H9 (cell line): Measurements from ENCODE around the gene C9orf72. TPM values are rescaled to one million over a fixed set of nuclear protein-coding genes. Genes with fewer than 3 reads are reported as not detected.

Source experiments
- DNase-seq: peaks from one replicate; pipeline ENCODE4 v3.0.0-alpha.2; 2017
- H2AFZ ChIP-seq: one replicate; pipeline ENCODE4 v1.6.1; 2013; ENCODE audit warnings: mild to moderate bottlenecking, low read length, control low read depth, moderate library complexity
- H2AK5ac ChIP-seq: 2 replicates; pipeline ENCODE4 v1.6.1; 2013; ENCODE audit warnings: low read length, control low read depth, mixed read lengths; ENCODE audit not compliant: insufficient read length
- H2BK120ac ChIP-seq: one replicate; pipeline ENCODE4 v1.6.1; 2013; ENCODE audit warnings: low read depth, mild to moderate bottlenecking, low read length, control low read depth, inconsistent platforms; ENCODE audit not compliant: poor library complexity, severe bottlenecking
- H2BK12ac ChIP-seq: 2 replicates; pipeline ENCODE4 v1.6.1; 2013; ENCODE audit warnings: low read length, control low read depth, mixed read lengths, low read depth; ENCODE audit not compliant: insufficient read length
- H2BK15ac ChIP-seq: 2 replicates; pipeline ENCODE4 v1.6.1; 2013; ENCODE audit warnings: low read depth, low read length, control low read depth
- H2BK20ac ChIP-seq: one replicate; pipeline ENCODE4 v1.6.1; 2013; ENCODE audit warnings: low read depth, mild to moderate bottlenecking, low read length, control low read depth, inconsistent platforms; ENCODE audit not compliant: poor library complexity, severe bottlenecking
- H2BK5ac ChIP-seq: 2 replicates; pipeline ENCODE4 v1.6.1; 2013; ENCODE audit warnings: low read length, control low read depth, mixed read lengths; ENCODE audit not compliant: insufficient read length
- H3K14ac ChIP-seq: 2 replicates; pipeline ENCODE4 v1.6.1; 2013; ENCODE audit warnings: low read length, control low read depth; ENCODE audit not compliant: insufficient read depth
- H3K18ac ChIP-seq: 2 replicates; pipeline ENCODE4 v1.6.1; 2013; ENCODE audit warnings: low read depth, mild to moderate bottlenecking, mixed read lengths, low read length, control low read depth; ENCODE audit not compliant: insufficient read length
- H3K23ac ChIP-seq: 2 replicates; pipeline ENCODE4 v1.6.1; 2013; ENCODE audit warnings: low read length, control low read depth, mixed read lengths, low read depth; ENCODE audit not compliant: insufficient read length
- H3K23me2 ChIP-seq: 2 replicates; pipeline ENCODE4 v1.6.1; 2013; ENCODE audit warnings: low read depth, mild to moderate bottlenecking, mixed read lengths, low read length, control low read depth; ENCODE audit not compliant: insufficient read length, poor library complexity, severe bottlenecking
- H3K27ac ChIP-seq: 2 replicates; pipeline ENCODE4 v1.5.1; 2013; ENCODE audit warnings: low read length, control low read depth, mixed read lengths, low read depth; ENCODE audit not compliant: insufficient read length
- H3K27me3 ChIP-seq: 2 replicates; pipeline ENCODE4 v1.6.1; 2013; ENCODE audit warnings: low read length, control low read depth, inconsistent platforms; ENCODE audit not compliant: insufficient read depth
- H3K4ac ChIP-seq: 2 replicates; pipeline ENCODE4 v1.6.1; 2013; ENCODE audit warnings: low read depth, mild to moderate bottlenecking, control low read depth, inconsistent platforms, low read length, moderate library complexity
- H3K4me1 ChIP-seq: 2 replicates; pipeline ENCODE4 v1.6.1; 2013; ENCODE audit warnings: low read length, control low read depth, inconsistent platforms; ENCODE audit not compliant: insufficient read depth
- H3K4me2 ChIP-seq: 2 replicates; pipeline ENCODE4 v1.6.1; 2013; ENCODE audit warnings: low read length, control low read depth, mixed read lengths; ENCODE audit not compliant: insufficient read length, insufficient read depth
- H3K56ac ChIP-seq: 2 replicates; pipeline ENCODE4 v1.6.1; 2013; ENCODE audit warnings: low read depth, mild to moderate bottlenecking, mixed read lengths, low read length, control low read depth; ENCODE audit not compliant: insufficient read length
- H3K79me1 ChIP-seq: 2 replicates; pipeline ENCODE4 v1.6.1; 2013; ENCODE audit warnings: low read depth, mild to moderate bottlenecking, moderate library complexity, low read length, control low read depth, inconsistent platforms; ENCODE audit not compliant: insufficient read depth, poor library complexity, severe bottlenecking
- H3K79me2 ChIP-seq: 2 replicates; pipeline ENCODE4 v1.6.1; 2013; ENCODE audit warnings: low read length, control low read depth, inconsistent platforms; ENCODE audit not compliant: insufficient read depth
- H3K9ac ChIP-seq: 2 replicates; pipeline ENCODE4 v1.6.1; 2013; ENCODE audit warnings: low read length, control low read depth, mixed read lengths; ENCODE audit not compliant: insufficient read length; ENCODE audit errors: extremely low read depth
- H3K9me3 ChIP-seq: one replicate; pipeline ENCODE4 v1.6.1; 2013; ENCODE audit warnings: low read depth, low read length, inconsistent platforms; ENCODE audit not compliant: control insufficient read depth
- H3T11ph ChIP-seq: one replicate; pipeline ENCODE4 v1.6.1; 2013; ENCODE audit warnings: mild to moderate bottlenecking, low read length, control low read depth, inconsistent platforms
- H4K20me1 ChIP-seq: one replicate; pipeline ENCODE4 v1.6.1; 2013; ENCODE audit not compliant: control insufficient read depth, insufficient read length, insufficient read depth
- H4K5ac ChIP-seq: 2 replicates; pipeline ENCODE4 v1.6.1; 2013; ENCODE audit warnings: low read depth, mild to moderate bottlenecking, mixed read lengths, low read length, control low read depth; ENCODE audit not compliant: insufficient read length
- H4K8ac ChIP-seq: replicated peaks from 2 replicates; pipeline ENCODE4 v1.6.1; 2013; ENCODE audit warnings: low read length, control low read depth, mixed read lengths, low read depth; ENCODE audit not compliant: insufficient read length
- H4K91ac ChIP-seq: 2 replicates; pipeline ENCODE4 v1.6.1; 2013; ENCODE audit warnings: low read depth, mild to moderate bottlenecking, moderate library complexity, mixed read lengths, low read length, control low read depth; ENCODE audit not compliant: insufficient read length
- H3K27ac Mint-ChIP-seq, 3 experiments: 2 replicates in 2 of 3; 3 replicates in 1 of 3; pipeline ENCODE4 v1.8.0; 2020 to 2021; ENCODE audit warnings: mixed read lengths in 3 of 3, mild to moderate bottlenecking in 1 of 3, moderate library complexity in 1 of 3
- H3K27me3 Mint-ChIP-seq: 2 replicates; pipeline ENCODE4 v1.8.0; 2021; ENCODE audit warnings: low read depth, mild to moderate bottlenecking, moderate library complexity, mixed read lengths
- H3K36me3 Mint-ChIP-seq, 3 experiments: 2 replicates in 2 of 3; 3 replicates in 1 of 3; pipeline ENCODE4 v1.8.0; 2020 to 2021; ENCODE audit warnings: low read depth in 3 of 3, mixed read lengths in 3 of 3; ENCODE audit not compliant: insufficient read depth in 1 of 3
- H3K4me1 Mint-ChIP-seq, 2 experiments: 2 replicates each; pipeline ENCODE4 v1.8.0; 2020; ENCODE audit warnings: mixed read lengths in 2 of 2
- H3K4me3 Mint-ChIP-seq, 2 experiments: 2 replicates in 1 of 2; 3 replicates in 1 of 2; pipeline ENCODE4 v1.8.0; 2020 to 2021; ENCODE audit warnings: mild to moderate bottlenecking in 2 of 2, mixed read lengths in 2 of 2, moderate library complexity in 1 of 2
- H3K9me3 Mint-ChIP-seq, 2 experiments: 2 replicates in 1 of 2; 3 replicates in 1 of 2; pipeline ENCODE4 v1.8.0; 2020; ENCODE audit warnings: mild to moderate bottlenecking in 2 of 2, mixed read lengths in 2 of 2, moderate library complexity in 1 of 2
- WGBS: extraction: QIAGEN DNeasy Blood & Tissue Kit; methylation state at CpG from one replicate; pipeline ENCODE4 v1.1.7; 2013; ENCODE audit warnings: missing lambda C conversion rate, low lambda C conversion rate, mixed read lengths; ENCODE audit not compliant: insufficient read length; ENCODE audit errors: extremely low coverage; 5-methylcytosine and 5-hydroxymethylcytosine counted together
- total RNA-seq: library from RNA; stranded (reverse); gene quantifications from 2 replicates; pipeline ENCODE4 v1.2.1, GENCODE V29; 2021
- TF ChIP-seq, protein P1 (sequence below): fragments of 200-600 bp; sonication (generic); conservative IDR thresholded peaks from 3 replicates; pipeline ENCODE4 v1.8.0; 2021; ENCODE audit warnings: antibody characterized with exemption, mild to moderate bottlenecking

C9orf72 gene
- total RNA-seq, 1 experiment from 2014 or later: 17.0 TPM

DNA sequence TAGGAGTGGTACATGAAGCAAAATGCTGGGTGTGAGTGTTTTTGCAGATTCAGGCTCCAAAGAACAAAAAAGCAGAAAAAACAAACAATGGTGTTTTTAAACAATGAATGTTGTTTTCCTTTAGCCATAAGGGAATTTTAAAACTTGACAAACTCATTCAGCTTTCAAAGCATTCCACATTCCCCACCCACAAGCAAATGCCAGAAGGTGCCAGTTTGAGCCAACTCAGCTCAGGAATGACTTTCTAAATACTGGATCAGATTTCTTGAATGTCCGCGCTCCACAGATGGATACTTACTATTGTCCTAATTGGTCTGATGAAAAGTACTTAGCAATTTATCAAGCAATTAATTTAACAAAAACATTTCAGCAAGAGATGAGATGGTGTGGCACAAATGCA is 30.8 kb downstream of the C9orf72 start:
- Histone ChIP-seq H2BK20ac (no peak overlapping the region), H3T11ph (no peak overlapping the region), H3K27ac (no peak overlapping the region), H4K5ac (no peak overlapping the region), H3K9me3 (no peaks in the 10 kb centered on the region), H2BK15ac (no peak overlapping the region), H3K14ac (no peak overlapping the region), H3K4ac (no peak overlapping the region), H4K20me1 (no peaks in the 10 kb centered on the region), H2BK12ac (no peak overlapping the region), H3K4me2 (no peak overlapping the region), H3K4me1 (no peaks in the 10 kb centered on the region), H3K56ac (no peak overlapping the region), H2AK5ac (no peak overlapping the region), H2BK5ac (no peak overlapping the region), H4K91ac (no peak overlapping the region), H2BK120ac (no peak overlapping the region), H3K18ac (no peak overlapping the region), H4K8ac (no peak overlapping the region), H3K79me2 (no peaks in the 10 kb centered on the region), H3K27me3 (no peaks in the 10 kb centered on the region), H3K23me2 (no peaks in the 10 kb centered on the region), H3K23ac (no peak overlapping the region), H3K79me1 (no peaks in the 10 kb centered on the region), H2AFZ (no peak overlapping the region), H3K9ac (no peak overlapping the region)
- DNase-seq: no peak
- Mint-ChIP-seq H3K4me1 (peaks cover 0 to 2% of the 10 kb centered on the region in 2 experiments; a peak in 2 of 4 replicates), H3K9me3 (no peaks in the 10 kb centered on the region; a peak in 1 of 5 replicates), H3K4me3 (no peak overlapping the region), H3K27ac (no peak overlapping the region), H3K36me3 (peaks cover 11 to 42% (median 27%) of the 10 kb centered on the region in 3 experiments), H3K27me3 (no peaks in the 10 kb centered on the region)
- no CpG with 5 or more reads among the region's 2 CpGs for WGBS
- TF ChIP-seq, protein P1, sequence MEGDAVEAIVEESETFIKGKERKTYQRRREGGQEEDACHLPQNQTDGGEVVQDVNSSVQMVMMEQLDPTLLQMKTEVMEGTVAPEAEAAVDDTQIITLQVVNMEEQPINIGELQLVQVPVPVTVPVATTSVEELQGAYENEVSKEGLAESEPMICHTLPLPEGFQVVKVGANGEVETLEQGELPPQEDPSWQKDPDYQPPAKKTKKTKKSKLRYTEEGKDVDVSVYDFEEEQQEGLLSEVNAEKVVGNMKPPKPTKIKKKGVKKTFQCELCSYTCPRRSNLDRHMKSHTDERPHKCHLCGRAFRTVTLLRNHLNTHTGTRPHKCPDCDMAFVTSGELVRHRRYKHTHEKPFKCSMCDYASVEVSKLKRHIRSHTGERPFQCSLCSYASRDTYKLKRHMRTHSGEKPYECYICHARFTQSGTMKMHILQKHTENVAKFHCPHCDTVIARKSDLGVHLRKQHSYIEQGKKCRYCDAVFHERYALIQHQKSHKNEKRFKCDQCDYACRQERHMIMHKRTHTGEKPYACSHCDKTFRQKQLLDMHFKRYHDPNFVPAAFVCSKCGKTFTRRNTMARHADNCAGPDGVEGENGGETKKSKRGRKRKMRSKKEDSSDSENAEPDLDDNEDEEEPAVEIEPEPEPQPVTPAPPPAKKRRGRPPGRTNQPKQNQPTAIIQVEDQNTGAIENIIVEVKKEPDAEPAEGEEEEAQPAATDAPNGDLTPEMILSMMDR: no peak
